Testis (tissue), 3 donors: ENCODE results near the gene EEFSEC. TPM values are rescaled to one million over a fixed set of nuclear protein-coding genes. Genes with fewer than 3 reads are reported as not detected.
A peak's percentile ranks its signal among the peaks of the same experiment; 100 is the strongest.

Experiments
- DNase-seq: peaks from one replicate; pipeline ENCODE4 v3.0.0-alpha.2; 2019
- H3K27ac ChIP-seq, 2 donors: fragments of 200-600 bp; sonication (generic); one replicate each; pipeline ENCODE4 v1.5.1; 2019
- H3K27me3 ChIP-seq: fragments of 200-600 bp; sonication (generic); one replicate; pipeline ENCODE4 v1.5.1; 2019
- H3K36me3 ChIP-seq: fragments of 200-600 bp; sonication (generic); one replicate; pipeline ENCODE4 v1.5.1; 2017; ENCODE audit warnings: low read depth; ENCODE audit errors: missing control alignments
- H3K4me1 ChIP-seq: fragments of 200-600 bp; sonication (generic); one replicate; pipeline ENCODE4 v1.5.1; 2019
- H3K4me3 ChIP-seq, 2 donors: fragments of 200-600 bp; sonication (generic); one replicate each; pipeline ENCODE4 v1.5.1; 2017 to 2019
- H3K9me3 ChIP-seq: fragments of 200-600 bp; sonication (generic); one replicate; pipeline ENCODE4 v1.5.1; 2017
- CTCF ChIP-seq, 3 experiments: fragments of 450-650 bp in 2 of 3; fragments of 200-600 bp in 1 of 3; sonication (generic) in 1 of 3; IDR thresholded peaks; one replicate each; pipeline ENCODE4 v1.5.1; 2016 to 2019; ENCODE audit warnings: antibody characterized with exemption in 3 of 3, mild to moderate bottlenecking in 2 of 3, moderate library complexity in 1 of 3
- POLR2A ChIP-seq: fragments of 450-650 bp; IDR thresholded peaks from one replicate; pipeline ENCODE4 v1.6.1; 2017; ENCODE audit warnings: antibody characterized with exemption, mild to moderate bottlenecking, moderate library complexity
- WGBS, 2 donors: methylation state at CpG; one replicate each; pipeline ENCODE4 v1.1.5; 2018; 5-methylcytosine and 5-hydroxymethylcytosine counted together
- intact Hi-C: fragments of 100-400 bp; cut with DNase I; formaldehyde crosslinking; loops from one replicate; pipeline ENCODE4 v1.15.1; 2023; ENCODE audit warnings: low total_unique reads
- polyA plus RNA-seq: library from polyadenylated mRNA; stranded (reverse); fragments of 350-450 nt; fragmentation: Illumina TruSeq; extraction: RNeasy Lipid Tissue Mini Kit (QIAGEN cat#74804); gene quantifications from one replicate; pipeline ENCODE4 v1.2.3, GENCODE V29; 2014; ENCODE audit warnings: low read depth, low replicate concordance; ENCODE audit not compliant: insufficient read depth
- total RNA-seq, 2 donors: library from RNA; depleted of rRNA; stranded (reverse); fragments of >200 nt; gene quantifications; one replicate each; pipeline ENCODE4 v1.2.3, GENCODE V29; 2016

Gene EEFSEC
- total and polyA plus RNA-seq, 3 donors from 2014 or later: 35.4 to 40.3 (median 35.4) TPM

- DNase-seq: peak; percentile 49
- H3K36me3 ChIP-seq: no peaks in the 10 kb centered on the region
- H3K4me1 ChIP-seq: peaks cover 11% of the 10 kb centered on the region
- H3K4me3 ChIP-seq: no peak overlapping the region
- TF ChIP-seq CTCF (IDR thresholded peaks at IDR 0.05) (no peak), POLR2A (no peak)
- intact Hi-C loops: no loop called here
- H3K9me3 ChIP-seq: no peaks in the 10 kb centered on the region
- no peaks in the 10 kb centered on the region for H3K27me3 ChIP-seq
- WGBS, 2 donors: 58 to 69% methylated on average over 2 of the region's 2 CpGs
- H3K27ac ChIP-seq: peak overlapping the region in 1 of 2 donors; percentile 12
Observed at GRCh38 chr3:128369121-128369703, 215.9 kb downstream of the EEFSEC start.

GRCh38 chr3:128369881-128370642, 216.8 kb downstream of the EEFSEC start:
- Histone ChIP-seq H3K36me3 (no peaks in the 10 kb centered on the region), H3K4me1 (peaks cover 11% of the 10 kb centered on the region), H3K9me3 (no peaks in the 10 kb centered on the region), H3K4me3 (no peak overlapping the region), H3K27me3 (no peaks in the 10 kb centered on the region), H3K27ac (no peak overlapping the region)
- no peak for DNase-seq
- no peak for TF ChIP-seq POLR2A
- no peak for TF ChIP-seq CTCF (IDR thresholded peaks at IDR 0.05)
- intact Hi-C loops: no loop called here
- 90% methylated on average over 9 to 10 of the region's 10 CpGs for WGBS, 2 donors

- H3K36me3 ChIP-seq: no peaks in the 10 kb centered on the region
- TF ChIP-seq POLR2A: no peak
- no peak for TF ChIP-seq CTCF (IDR thresholded peaks at IDR 0.05)
- peaks cover 7% of the 10 kb centered on the region for H3K4me1 ChIP-seq
- intact Hi-C loops: no loop called here
- no peaks in the 10 kb centered on the region for H3K9me3 ChIP-seq
- H3K27ac ChIP-seq: no peak overlapping the region
- H3K27me3 ChIP-seq: no peaks in the 10 kb centered on the region
- DNase-seq: no peak
- H3K4me3 ChIP-seq: no peak overlapping the region
- WGBS, 2 donors: 91 to 93% methylated on average over 5 of the region's 5 CpGs
Observed at GRCh38 chr3:128372281-128372680, 219.0 kb downstream of the EEFSEC start.

GRCh38 chr3:128372707-128373533, 219.6 kb downstream of the EEFSEC start:
- no peaks in the 10 kb centered on the region for H3K9me3 ChIP-seq

More at GRCh38 chr3:128372707-128373533, 219.6 kb downstream of the EEFSEC start:
- no peaks in the 10 kb centered on the region for H3K36me3 ChIP-seq
- intact Hi-C loops: no loop called here
- 94 to 100% methylated on average over 6 to 10 of the region's 10 CpGs for WGBS, 2 donors
- TF ChIP-seq CTCF (IDR thresholded peaks at IDR 0.05) (no peak), POLR2A (no peak)
- no peak overlapping the region for H3K27ac ChIP-seq
- no peaks in the 10 kb centered on the region for H3K27me3 ChIP-seq
- DNase-seq: no peak
- no peak overlapping the region for H3K4me3 ChIP-seq
- peaks cover 5% of the 10 kb centered on the region for H3K4me1 ChIP-seq
